OCI-LY7 (cell line): ENCODE measurements around the gene OR2G3. TPM values are rescaled to one million over a fixed set of nuclear protein-coding genes. Genes with fewer than 3 reads are reported as not detected.

Experiments
- BruUV-seq: library from RNA; stranded (reverse); fragments of 400-500 nt; replicated peaks from 2 replicates; lab custom pipeline; 2021; lab: Mats Ljungman, UMichigan
- CTCF ChIA-PET: fragments of 300-600 bp; sonication (Branson Sonifier 250); formaldehyde crosslinking; loops from one replicate; lab custom pipeline; 2022; ENCODE audit warnings: antibody characterized with exemption; ENCODE audit not compliant: unreplicated experiment; lab: Charles Lee
- POLR2A ChIA-PET: fragments of 300-600 bp; sonication (Branson Sonifier 250); formaldehyde crosslinking; loops from one replicate; lab custom pipeline; 2022; ENCODE audit warnings: antibody characterized with exemption; lab: Charles Lee
- DNase-seq: peaks from one replicate; pipeline ENCODE4 v3.0.0-alpha.2; 2015; ENCODE audit warnings: low spot score
- H2AFZ ChIP-seq: fragments of 200-600 bp; sonication (generic), shearing (Covaris generic); 2 replicates; pipeline ENCODE4 v1.6.1; 2014; ENCODE audit warnings: mild to moderate bottlenecking, antibody characterized with exemption, low read length, moderate library complexity
- H3K27ac ChIP-seq: fragments of 200-600 bp; sonication (generic); 2 replicates; pipeline ENCODE4 v1.5.1; 2014; ENCODE audit warnings: mixed run types, low read depth, mild to moderate bottlenecking, moderate library complexity, low read length, inconsistent platforms; ENCODE audit not compliant: poor library complexity, severe bottlenecking
- H3K36me3 ChIP-seq: fragments of 200-600 bp; sonication (generic); 2 replicates; pipeline ENCODE4 v1.6.1; 2014; ENCODE audit warnings: mild to moderate bottlenecking, antibody characterized with exemption, low read length, moderate library complexity, mixed read lengths; ENCODE audit not compliant: insufficient read depth
- H3K4me1 ChIP-seq: fragments of 200-600 bp; sonication (generic); 2 replicates; pipeline ENCODE4 v1.5.1; 2014; ENCODE audit warnings: mild to moderate bottlenecking, low read length; ENCODE audit not compliant: insufficient read depth, poor library complexity, severe bottlenecking
- H3K4me2 ChIP-seq: fragments of 200-600 bp; sonication (generic); 2 replicates; pipeline ENCODE4 v1.6.1; 2014; ENCODE audit warnings: mild to moderate bottlenecking, low read length
- H3K4me3 ChIP-seq: fragments of 200-600 bp; sonication (generic); 2 replicates; pipeline ENCODE4 v1.5.1; 2014; ENCODE audit warnings: mild to moderate bottlenecking, low read depth, low read length; ENCODE audit not compliant: poor library complexity, severe bottlenecking
- H3K79me2 ChIP-seq: fragments of 200-600 bp; sonication (generic); 2 replicates; pipeline ENCODE4 v1.6.1; 2016; ENCODE audit warnings: low read depth, mild to moderate bottlenecking, low read length, moderate library complexity, mixed read lengths; ENCODE audit not compliant: insufficient read depth
- H3K9me2 ChIP-seq: fragments of 200-600 bp; sonication (generic); 2 replicates; pipeline ENCODE4 v1.6.1; 2016; ENCODE audit warnings: mild to moderate bottlenecking, low read length, mixed read lengths; ENCODE audit not compliant: insufficient read depth
- H3K9me3 ChIP-seq: fragments of 200-600 bp; sonication (generic); 2 replicates; pipeline ENCODE4 v1.6.1; 2014; ENCODE audit warnings: mild to moderate bottlenecking, mixed run types, low read length, mixed read lengths
- H4K20me1 ChIP-seq: fragments of 200-600 bp; sonication (generic); 2 replicates; pipeline ENCODE4 v1.6.1; 2014; ENCODE audit warnings: mild to moderate bottlenecking, antibody characterized with exemption, low read length, moderate library complexity, mixed read lengths; ENCODE audit not compliant: insufficient read depth
- EZH2phosphoT487 ChIP-seq: fragments of 200-600 bp; sonication (generic); IDR thresholded peaks from 2 replicates; pipeline ENCODE4 v1.6.1; 2018; ENCODE audit warnings: low read depth, borderline replicate concordance, mild to moderate bottlenecking, mixed run types, antibody characterized with exemption, low read length, moderate library complexity, mixed read lengths
- intact Hi-C: fragments of 100-400 bp; cut with micrococcal nuclease; formaldehyde crosslinking; loops from one replicate; pipeline ENCODE4 v1.10.0; 2022; ENCODE audit not compliant: unreplicated experiment
- total RNA-seq, 2 experiments: library from RNA; depleted of rRNA in 1 of 2; stranded (reverse); fragments of >200 nt in 1 of 2; shearing (Covaris generic) in 1 of 2; gene quantifications; 2 replicates each; pipeline ENCODE4 v1.2.3, GENCODE V29; 2014 to 2022
- TF ChIP-seq, protein P1 (sequence below): fragments of 200-600 bp; sonication (generic); conservative IDR thresholded peaks from 2 replicates; pipeline ENCODE4 v1.5.1; 2014; ENCODE audit warnings: mild to moderate bottlenecking, antibody characterized with exemption, low read length, moderate library complexity, mixed read lengths

OR2G3 gene
- total RNA-seq, 2 experiments from 2014 or later, result not detected

GRCh38 chr1:247638011-247638410 lies 32.6 kb downstream of the OR2G3 start:
- H3K36me3 ChIP-seq, result no peaks in the 10 kb centered on the region
- H2AFZ ChIP-seq, result no peak overlapping the region
- ChIA-PET CTCF (no interaction called here), POLR2A (interaction anchor here (0.8 kb wide), 1 partner anchor 10 kb away, joined by 3 read pairs; no protein-coding TSS in a partner anchor)
- H3K27ac ChIP-seq, result no peak overlapping the region
- H3K9me2 ChIP-seq, result no peaks in the 10 kb centered on the region
- no peaks in the 10 kb centered on the region for H3K79me2 ChIP-seq
- no peaks in the 10 kb centered on the region for H3K4me1 ChIP-seq
- intact Hi-C loops, result no loop called here
- H3K9me3 ChIP-seq, result no peaks in the 10 kb centered on the region
- no peak overlapping the region for H3K4me2 ChIP-seq
- H3K4me3 ChIP-seq, result no peak overlapping the region
- no peak for DNase-seq
- BruUV-seq, result no TSS peak
- TF ChIP-seq, protein P1, sequence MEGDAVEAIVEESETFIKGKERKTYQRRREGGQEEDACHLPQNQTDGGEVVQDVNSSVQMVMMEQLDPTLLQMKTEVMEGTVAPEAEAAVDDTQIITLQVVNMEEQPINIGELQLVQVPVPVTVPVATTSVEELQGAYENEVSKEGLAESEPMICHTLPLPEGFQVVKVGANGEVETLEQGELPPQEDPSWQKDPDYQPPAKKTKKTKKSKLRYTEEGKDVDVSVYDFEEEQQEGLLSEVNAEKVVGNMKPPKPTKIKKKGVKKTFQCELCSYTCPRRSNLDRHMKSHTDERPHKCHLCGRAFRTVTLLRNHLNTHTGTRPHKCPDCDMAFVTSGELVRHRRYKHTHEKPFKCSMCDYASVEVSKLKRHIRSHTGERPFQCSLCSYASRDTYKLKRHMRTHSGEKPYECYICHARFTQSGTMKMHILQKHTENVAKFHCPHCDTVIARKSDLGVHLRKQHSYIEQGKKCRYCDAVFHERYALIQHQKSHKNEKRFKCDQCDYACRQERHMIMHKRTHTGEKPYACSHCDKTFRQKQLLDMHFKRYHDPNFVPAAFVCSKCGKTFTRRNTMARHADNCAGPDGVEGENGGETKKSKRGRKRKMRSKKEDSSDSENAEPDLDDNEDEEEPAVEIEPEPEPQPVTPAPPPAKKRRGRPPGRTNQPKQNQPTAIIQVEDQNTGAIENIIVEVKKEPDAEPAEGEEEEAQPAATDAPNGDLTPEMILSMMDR, result no peak
- TF ChIP-seq EZH2phosphoT487, result no peak
- H4K20me1 ChIP-seq, result no peaks in the 10 kb centered on the region

DNA sequence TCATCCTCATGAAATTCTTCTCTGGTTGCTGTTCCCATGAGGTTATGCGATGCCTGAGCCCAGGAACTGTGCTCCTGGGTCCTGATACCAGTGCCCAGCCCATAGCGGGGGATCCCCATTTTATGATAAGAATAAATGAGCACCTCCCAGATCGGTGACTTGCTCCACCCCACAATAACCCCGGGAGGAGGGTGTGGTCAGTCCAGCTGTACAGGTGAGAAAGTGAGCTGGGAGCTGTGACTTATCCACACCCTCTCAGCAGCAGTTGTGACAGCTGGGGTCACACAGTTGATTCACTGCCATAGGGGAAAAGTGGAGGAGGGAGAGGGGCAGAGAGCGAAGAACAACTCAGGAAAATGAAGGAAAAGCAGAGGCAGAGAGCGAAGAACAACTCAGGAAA lies 33.4 kb downstream of the OR2G3 start:
- no peak for TF ChIP-seq EZH2phosphoT487
- TF ChIP-seq, protein P1, result no peak
- no peak overlapping the region for H2AFZ ChIP-seq
- no TSS peak for BruUV-seq

GRCh38 chr1:247639381-247639981 lies 34.1 kb downstream of the OR2G3 start:
- ChIA-PET POLR2A (interaction anchor here (0.6 kb wide), 1 partner anchor 13 kb away, joined by 3 read pairs; no protein-coding TSS in a partner anchor), CTCF (no interaction called here)
- intact Hi-C loops, result no loop called here
- Histone ChIP-seq H3K27ac (no peak overlapping the region), H3K4me3 (no peak overlapping the region), H3K9me2 (no peaks in the 10 kb centered on the region), H4K20me1 (no peaks in the 10 kb centered on the region), H3K9me3 (no peaks in the 10 kb centered on the region), H2AFZ (no peak overlapping the region), H3K79me2 (no peaks in the 10 kb centered on the region), H3K36me3 (no peaks in the 10 kb centered on the region), H3K4me2 (no peak overlapping the region), H3K4me1 (no peaks in the 10 kb centered on the region)
- TF ChIP-seq EZH2phosphoT487, result no peak
- TF ChIP-seq, protein P1, result no peak
- no peak for DNase-seq
- no TSS peak for BruUV-seq

More for the DNA sequence above, 33.4 kb downstream of the OR2G3 start:
- no peak overlapping the region for H3K4me2 ChIP-seq
- no peaks in the 10 kb centered on the region for H3K36me3 ChIP-seq
- H4K20me1 ChIP-seq, result no peaks in the 10 kb centered on the region
- H3K9me2 ChIP-seq, result no peaks in the 10 kb centered on the region
- DNase-seq, result no peak
- intact Hi-C loops, result no loop called here
- H3K27ac ChIP-seq, result no peak overlapping the region
- POLR2A ChIA-PET, result interaction anchor here (0.6 kb wide), 1 partner anchor 14 kb away, joined by 3 read pairs; no protein-coding TSS in a partner anchor
- CTCF ChIA-PET, result no interaction called here
- no peaks in the 10 kb centered on the region for H3K9me3 ChIP-seq
- no peaks in the 10 kb centered on the region for H3K4me1 ChIP-seq
- no peak overlapping the region for H3K4me3 ChIP-seq
- H3K79me2 ChIP-seq, result no peaks in the 10 kb centered on the region
